ENCODE data around the gene LAMB2. TPM values are rescaled to one million over a fixed set of nuclear protein-coding genes. Genes with fewer than 3 reads are reported as not detected.

Gene LAMB2
- total RNA-seq, 1 donor from 2014 or later, result 75.4 TPM

DNA sequence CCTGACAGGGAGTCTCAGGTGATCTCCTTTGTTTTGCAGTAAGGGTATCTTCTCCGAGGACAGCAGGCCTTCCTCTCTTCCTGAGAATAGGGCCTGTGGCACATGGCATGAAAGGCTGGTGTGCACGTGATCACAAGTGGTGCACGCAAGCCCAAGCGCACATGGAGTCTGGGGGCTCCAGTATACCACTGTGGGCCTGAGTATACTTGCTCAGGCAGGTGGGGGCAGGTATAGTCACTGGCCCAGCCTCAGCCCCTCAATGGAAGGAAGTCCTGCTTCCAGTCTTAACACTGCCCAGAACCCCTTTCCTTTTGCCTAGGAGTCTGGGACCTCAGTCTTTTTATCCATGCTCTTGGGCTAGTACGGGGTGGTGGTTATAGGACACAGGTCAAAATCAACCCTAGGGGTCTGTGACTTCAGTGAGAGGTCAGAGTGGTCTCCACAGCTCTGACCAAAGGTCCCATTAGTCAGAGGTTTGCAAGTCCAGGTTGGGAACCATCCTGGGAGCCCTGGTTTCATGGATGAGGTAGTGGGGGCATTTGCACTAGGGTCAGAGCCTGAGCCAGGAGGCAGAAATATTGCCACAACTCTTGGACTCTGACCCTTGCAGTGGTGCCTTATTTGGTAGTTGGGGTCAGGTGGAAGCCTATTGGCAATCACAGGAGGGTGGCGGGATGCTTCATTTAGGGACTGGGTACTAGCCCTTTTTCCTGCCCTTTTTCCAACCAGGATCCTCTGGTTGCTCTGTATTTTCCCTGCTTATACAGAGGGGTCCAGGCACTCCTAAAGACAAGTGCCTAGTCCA is 34.1 kb upstream of the LAMB2 start:
- DNase-seq (ENCODE audit: low spot score), result no peak
- Mint-ChIP-seq H3K36me3 (peaks cover 7% of the 10 kb centered on the region), H3K9me3 (no peaks in the 10 kb centered on the region), H3K27ac (no peak overlapping the region), H3K4me1 (peaks cover 32% of the 10 kb centered on the region), H3K27me3 (ENCODE audit: insufficient read depth, low read depth) (peaks cover 14% of the 10 kb centered on the region), H3K4me3 (peak overlapping the region; percentile 93)
- no peak overlapping the region for H3K9ac ChIP-seq
- peaks cover 7% of the 10 kb centered on the region for H3K4me1 ChIP-seq
- peaks cover 23% of the 10 kb centered on the region for H3K79me2 ChIP-seq (ENCODE audit: low read depth)
- peaks cover 19% of the 10 kb centered on the region for H3K27me3 ChIP-seq
- peaks cover 32% of the 10 kb centered on the region for H4K20me1 ChIP-seq (ENCODE audit: low read depth)
- H3K4me3 ChIP-seq, result peak overlapping the region; percentile 96
- TF ChIP-seq EZH2 (IDR thresholded peaks at IDR 0.05), result no peak
- TF ChIP-seq EZH2phosphoT487 (IDR thresholded peaks at IDR 0.05), result no peak
- no peak for TF ChIP-seq CTCF (IDR thresholded peaks at IDR 0.05)
- no peaks in the 10 kb centered on the region for H3K36me3 ChIP-seq
- no peak overlapping the region for H3K27ac ChIP-seq
- H3F3A ChIP-seq (ENCODE audit: low read depth), result peaks cover 3% of the 10 kb centered on the region
- peak overlapping the region; percentile 97 for H2AFZ ChIP-seq (replicated peaks)
- H3K9me3 ChIP-seq (ENCODE audit: low read depth), result no peaks in the 10 kb centered on the region
- peak overlapping the region; percentile 99 for H3K4me2 ChIP-seq

- Mint-ChIP-seq H3K4me3 (peak within 1 kb of the TSS; percentile 95), H3K36me3 (peaks cover 7% of the 10 kb centered on the region), H3K27me3 (ENCODE audit: insufficient read depth, low read depth) (peaks cover 12% of the 10 kb centered on the region), H3K27ac (peak within 1 kb of the TSS; percentile 76), H3K4me1 (peaks cover 28% of the 10 kb centered on the region), H3K9me3 (no peaks in the 10 kb centered on the region)
- Histone ChIP-seq H3K79me2 (ENCODE audit: low read depth) (peaks cover 18% of the 10 kb centered on the region), H3K4me2 (peak within 1 kb of the TSS; percentile 99), H3K27me3 (peaks cover 19% of the 10 kb centered on the region), H2AFZ (replicated peaks) (peak within 1 kb of the TSS; percentile 97), H3K4me3 (peak within 1 kb of the TSS; percentile 96), H4K20me1 (ENCODE audit: low read depth) (peaks cover 41% of the 10 kb centered on the region), H3K9me3 (ENCODE audit: low read depth) (no peaks in the 10 kb centered on the region), H3K36me3 (no peaks in the 10 kb centered on the region), H3K27ac (no peak within 1 kb of the TSS), H3F3A (ENCODE audit: low read depth) (peaks cover 3% of the 10 kb centered on the region), H3K9ac (peak within 1 kb of the TSS; percentile 79), H3K4me1 (peaks cover 7% of the 10 kb centered on the region)
- TF ChIP-seq EZH2phosphoT487 (IDR thresholded peaks at IDR 0.05), result no peak
- TF ChIP-seq CTCF (IDR thresholded peaks at IDR 0.05), result no peak
- peak; percentile 27 for TF ChIP-seq EZH2 (IDR thresholded peaks at IDR 0.05)
- peak; percentile 86 for DNase-seq (ENCODE audit: low spot score)
Observed at GRCh38 chr3:49165771-49166751, 33.2 kb upstream of the LAMB2 start, which contains the start of gene CCDC71. TSS of gene CCDC71 (minus strand) at chr3:49166331. CDS start at chr3:49164208, 2,123 bp downstream.

DNA sequence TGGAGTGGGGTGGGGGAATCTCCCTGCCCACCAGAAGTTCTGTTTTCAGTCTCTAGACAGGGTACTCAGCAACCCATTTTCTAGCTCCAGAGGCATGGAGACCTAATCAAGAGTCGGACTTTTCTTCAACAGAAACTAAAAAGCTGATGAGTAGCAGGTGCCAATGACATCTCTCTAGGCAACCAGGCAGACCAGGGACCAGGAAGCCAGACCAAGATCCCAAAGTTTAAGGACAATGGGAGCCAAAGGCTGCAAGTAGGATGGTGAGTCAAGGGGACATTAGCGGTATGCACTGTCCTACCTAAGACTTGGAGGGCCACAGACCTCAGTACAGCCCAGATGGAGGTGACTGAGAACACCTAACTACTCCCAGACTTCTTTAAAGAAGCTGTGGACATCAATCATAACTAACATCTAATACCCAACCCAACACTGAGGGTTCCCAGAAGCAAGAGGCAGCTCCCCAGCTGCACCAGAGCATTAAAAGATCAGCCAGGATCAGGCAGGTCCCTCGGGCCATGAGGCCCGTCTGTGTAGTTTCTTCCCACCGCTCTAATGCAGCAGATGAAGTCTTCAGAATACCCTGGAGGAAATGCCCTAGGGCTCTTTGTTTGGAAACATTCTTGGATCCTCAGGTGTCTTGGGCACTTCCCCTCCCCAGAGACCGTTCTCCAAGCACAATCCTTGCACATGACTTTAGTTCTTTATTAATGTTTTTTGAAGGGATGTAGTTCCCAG is 32.3 kb upstream of the LAMB2 start:
- Histone ChIP-seq H3K4me2 (peak overlapping the region; percentile 99), H3K9ac (peak overlapping the region; percentile 79), H3K79me2 (ENCODE audit: low read depth) (peaks cover 18% of the 10 kb centered on the region), H2AFZ (replicated peaks) (no peak overlapping the region), H3K36me3 (no peaks in the 10 kb centered on the region), H3K27me3 (peaks cover 19% of the 10 kb centered on the region), H4K20me1 (ENCODE audit: low read depth) (peaks cover 41% of the 10 kb centered on the region), H3K4me1 (peaks cover 7% of the 10 kb centered on the region), H3K4me3 (peak overlapping the region; percentile 96), H3F3A (ENCODE audit: low read depth) (peaks cover 3% of the 10 kb centered on the region), H3K27ac (no peak overlapping the region), H3K9me3 (ENCODE audit: low read depth) (no peaks in the 10 kb centered on the region)
- peak overlapping the region; percentile 50 for H3K27ac Mint-ChIP-seq
- H3K36me3 Mint-ChIP-seq, result peaks cover 7% of the 10 kb centered on the region
- TF ChIP-seq CTCF (IDR thresholded peaks at IDR 0.05), result no peak
- TF ChIP-seq EZH2 (IDR thresholded peaks at IDR 0.05), result no peak
- no peak for TF ChIP-seq EZH2phosphoT487 (IDR thresholded peaks at IDR 0.05)
- H3K9me3 Mint-ChIP-seq, result no peaks in the 10 kb centered on the region
- peaks cover 12% of the 10 kb centered on the region for H3K27me3 Mint-ChIP-seq (ENCODE audit: insufficient read depth, low read depth)
- H3K4me1 Mint-ChIP-seq, result peaks cover 21% of the 10 kb centered on the region
- no peak for DNase-seq (ENCODE audit: low spot score)
- peak overlapping the region; percentile 95 for H3K4me3 Mint-ChIP-seq
